Right lung (tissue), 5 donors: ENCODE data around the gene AKAP7. TPM values are rescaled to one million over a fixed set of nuclear protein-coding genes. Genes with fewer than 3 reads are reported as not detected.

ENCODE experiments used
- DNase-seq, 2 donors: peaks; one replicate each; pipeline ENCODE4 v3.0.0-alpha.2; 2013
- polyA plus RNA-seq, 5 donors: library from polyadenylated mRNA; unstranded; fragments of 120-200 nt; gene quantifications; one replicate each; pipeline versions ENCODE4 v1.2.1 to v1.2.3, GENCODE V29; 2013; ENCODE audit warnings: inconsistent platforms in 1 of 5, low replicate concordance in 1 of 5; ENCODE audit not compliant: insufficient read length in 5 of 5, insufficient read depth in 1 of 5

The AKAP7 gene
- polyA plus RNA-seq, 5 donors = 17.1 to 27.6 (median 23.5) TPM

- no peak for DNase-seq
These were observed 4.7 kb upstream of the AKAP7 start for GRCh38 chr6:131130554-131130940.

DNA sequence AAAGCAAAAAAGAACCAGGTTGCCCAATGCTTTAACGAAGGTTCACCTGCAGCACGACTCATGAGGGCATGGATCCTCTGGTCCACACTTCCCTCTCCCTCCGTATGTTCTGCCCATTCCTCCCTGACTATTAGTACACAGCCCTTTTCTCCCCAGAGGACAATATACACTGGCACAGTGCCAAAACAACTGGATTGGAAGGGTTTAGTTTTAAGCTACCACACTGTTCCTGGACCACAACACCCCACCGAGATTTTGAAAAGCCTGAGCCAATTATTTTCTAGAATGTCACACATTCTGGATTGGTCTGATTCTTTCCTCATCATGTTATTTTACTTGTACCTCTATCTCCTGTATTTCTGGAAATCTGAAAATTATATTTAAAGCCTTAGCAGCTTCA, 2.9 kb upstream of the AKAP7 start:
- DNase-seq = no peak

DNA sequence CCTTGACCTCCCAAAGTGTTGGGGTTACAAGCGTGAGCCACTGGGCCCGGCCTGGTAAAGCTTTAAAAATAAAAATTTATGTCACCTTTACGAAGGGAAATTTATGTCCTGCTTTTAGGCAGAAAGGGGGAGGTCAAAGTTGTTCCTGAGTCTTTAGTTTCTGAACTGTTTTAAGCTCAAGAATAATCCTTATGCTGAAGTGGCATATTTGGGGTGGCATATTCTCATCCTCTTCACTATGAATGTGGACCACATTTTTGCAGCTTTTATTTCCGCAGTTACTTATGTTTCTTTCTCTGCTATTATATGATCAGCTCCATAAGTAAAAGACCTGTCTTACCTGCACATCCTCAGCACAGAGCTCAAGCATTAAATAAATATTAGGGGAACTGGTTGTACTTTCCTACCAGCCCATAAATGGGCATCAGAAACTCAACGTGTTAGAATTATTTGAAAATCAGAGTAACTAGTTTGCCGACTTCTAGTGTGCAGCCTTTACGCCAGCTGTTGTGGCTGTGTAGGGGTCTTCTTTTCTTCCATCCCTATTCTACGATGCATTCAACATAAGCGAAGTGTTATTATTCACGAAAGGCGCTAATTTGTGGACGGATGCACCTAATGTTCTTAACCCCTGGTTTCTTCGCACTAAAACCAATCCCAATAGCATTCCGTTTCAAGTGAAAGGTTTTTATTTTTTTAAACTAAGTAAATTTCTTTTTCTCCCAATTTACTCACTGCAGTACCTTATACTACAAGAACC, 867 bp upstream of the AKAP7 start:
- no peak for DNase-seq

DNA sequence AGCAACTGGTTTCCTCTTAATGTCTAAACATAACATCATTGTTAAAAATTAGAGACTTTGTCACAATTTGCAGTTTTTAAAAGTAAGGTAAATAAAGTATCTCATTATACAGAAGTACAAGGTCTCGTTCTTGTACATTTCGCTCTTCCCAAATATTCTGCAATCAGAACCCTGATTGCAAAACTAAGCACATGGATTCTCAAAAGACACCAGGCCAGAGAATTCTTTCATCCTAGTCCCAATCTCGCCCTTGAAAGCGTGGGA, 355 bp upstream of the AKAP7 start:
- peak in 1 of 2 donors; percentile 78 for DNase-seq

- peak in 1 of 2 donors; percentile 68 for DNase-seq
These were observed 937 bp downstream of the AKAP7 start for GRCh38 chr6:131136021-131136786.

DNA sequence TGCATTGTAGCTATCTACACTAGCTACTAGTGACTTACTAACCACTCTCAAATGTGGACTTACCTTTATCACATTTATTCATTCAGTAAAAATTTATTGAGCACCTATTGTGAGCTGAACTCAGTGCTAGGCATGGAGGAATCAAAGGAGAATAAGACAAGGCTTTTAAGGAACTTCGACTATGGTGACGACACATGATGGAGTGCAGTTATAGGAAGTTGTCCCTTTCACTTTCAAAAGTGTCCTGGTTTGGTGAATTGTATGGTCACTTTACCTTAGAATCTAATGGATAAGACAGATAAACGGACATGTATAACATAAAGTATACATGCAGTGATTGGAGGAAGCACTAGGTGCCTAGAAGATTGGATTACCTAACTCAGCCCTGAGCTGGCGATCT, 4.3 kb downstream of the AKAP7 start:
- no peak for DNase-seq

- DNase-seq = no peak
These were observed 8.1 kb downstream of the AKAP7 start for GRCh38 chr6:131143319-131143718.

- no peak for DNase-seq
These were observed 11.6 kb downstream of the AKAP7 start for GRCh38 chr6:131146865-131147264.

- no peak for DNase-seq
These were observed 21.1 kb downstream of the AKAP7 start for GRCh38 chr6:131156411-131156810.

DNA sequence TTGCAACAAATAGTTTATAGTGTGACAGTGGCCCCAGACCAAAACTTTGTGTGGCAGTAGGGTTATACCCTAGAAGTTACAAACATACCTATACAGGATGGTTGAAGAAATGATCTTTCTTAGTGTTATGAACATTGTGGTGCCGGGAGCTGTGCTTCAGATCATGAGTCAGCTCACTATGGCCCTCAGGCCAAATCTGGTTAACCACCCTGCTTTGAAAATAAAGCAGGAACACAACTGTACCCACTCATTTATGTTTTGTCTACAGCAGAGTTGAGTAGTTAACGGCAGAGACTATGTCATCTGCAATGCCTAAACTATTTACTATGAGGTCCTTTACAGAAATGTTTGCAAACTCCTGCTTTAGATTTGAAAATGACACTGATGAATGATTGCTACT, 24.3 kb downstream of the AKAP7 start:
- DNase-seq = no peak

DNA sequence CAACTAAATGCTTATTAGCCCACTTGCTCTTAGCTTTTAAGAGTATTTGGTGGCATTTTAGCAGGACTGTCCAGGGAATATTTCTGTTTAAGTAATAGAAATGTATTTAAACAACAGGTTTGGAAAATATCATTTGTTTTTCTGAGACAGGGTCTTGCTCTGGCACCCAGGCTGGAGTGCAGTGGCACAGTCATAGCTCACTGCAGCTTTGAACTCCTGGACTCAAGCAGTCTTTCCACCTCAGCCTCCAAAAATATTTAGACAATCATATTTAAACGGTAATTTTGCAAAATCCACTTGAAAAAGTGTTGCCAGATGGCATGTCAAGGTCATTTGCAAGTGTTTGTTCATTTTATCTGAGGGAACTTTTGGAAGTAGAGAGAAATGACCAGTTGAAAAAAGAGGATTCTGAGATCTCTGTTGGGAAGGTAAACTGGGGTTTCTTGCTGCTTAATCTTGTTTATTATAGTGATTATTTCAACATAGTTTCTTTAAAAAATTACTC, 25.0 kb downstream of the AKAP7 start:
- DNase-seq = no peak

- DNase-seq = no peak
These were observed 26.7 kb downstream of the AKAP7 start for GRCh38 chr6:131161987-131162386.

GRCh38 chr6:131163886-131164285, 28.6 kb downstream of the AKAP7 start:
- DNase-seq = no peak

DNA sequence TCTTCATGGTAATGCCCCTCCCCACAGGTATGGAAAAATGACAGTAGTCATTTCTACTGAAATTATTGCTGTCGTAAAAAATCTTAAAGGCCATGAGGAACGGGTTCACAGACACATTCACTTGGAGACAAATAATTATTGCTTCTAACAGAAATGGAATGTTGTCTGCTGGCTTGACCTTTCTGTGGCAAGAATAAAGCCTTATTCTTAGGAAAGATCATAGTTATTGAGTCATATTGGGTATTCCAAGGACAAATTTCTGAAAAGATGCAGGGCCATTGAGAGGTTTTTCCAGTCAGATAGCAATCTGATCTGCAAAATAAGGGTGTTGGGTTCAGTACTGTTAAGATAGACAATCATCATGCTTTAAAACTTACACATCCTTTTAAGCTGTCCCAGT, 29.2 kb downstream of the AKAP7 start:
- no peak for DNase-seq

- DNase-seq = no peak
These were observed 32.5 kb downstream of the AKAP7 start for GRCh38 chr6:131167773-131168172.

DNA sequence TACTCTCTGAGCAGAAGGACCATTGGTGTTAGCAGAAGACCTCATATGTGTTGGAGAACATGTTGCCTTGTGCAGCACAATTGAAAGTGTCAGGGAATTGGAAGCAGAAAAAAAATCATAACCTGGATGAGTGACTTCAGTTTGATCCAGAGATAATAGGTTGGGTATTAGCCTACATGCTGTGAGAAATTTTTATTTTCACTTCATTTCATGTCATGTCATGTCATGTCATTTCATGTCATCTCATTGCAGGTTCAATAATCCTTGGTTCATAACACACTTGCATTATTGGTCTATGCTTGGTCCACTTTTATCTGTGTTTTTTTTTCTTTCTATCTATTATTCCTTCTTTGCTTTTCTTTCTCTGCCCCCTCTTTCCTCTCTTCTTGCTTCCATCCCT, 34.3 kb downstream of the AKAP7 start:
- no peak for DNase-seq

DNA sequence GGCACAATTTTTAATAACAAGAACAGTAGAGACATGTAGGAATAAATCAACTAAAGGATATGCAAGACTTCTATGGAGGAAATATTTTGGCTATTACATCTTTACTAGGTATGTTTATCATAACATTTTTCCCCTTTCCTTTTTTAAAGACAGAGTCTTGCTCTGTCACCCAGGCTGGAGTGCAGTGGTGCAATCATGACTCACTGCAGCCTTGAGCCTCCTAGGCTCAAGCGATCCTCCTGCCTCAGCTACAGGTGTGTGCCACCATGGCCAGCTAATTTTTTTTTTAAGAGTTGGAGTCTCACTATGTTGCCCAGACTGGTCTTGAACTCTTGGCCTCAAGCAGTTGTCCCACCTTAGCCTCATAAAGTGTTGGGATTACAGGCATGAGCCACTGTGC, 37.0 kb downstream of the AKAP7 start:
- no peak for DNase-seq

DNA sequence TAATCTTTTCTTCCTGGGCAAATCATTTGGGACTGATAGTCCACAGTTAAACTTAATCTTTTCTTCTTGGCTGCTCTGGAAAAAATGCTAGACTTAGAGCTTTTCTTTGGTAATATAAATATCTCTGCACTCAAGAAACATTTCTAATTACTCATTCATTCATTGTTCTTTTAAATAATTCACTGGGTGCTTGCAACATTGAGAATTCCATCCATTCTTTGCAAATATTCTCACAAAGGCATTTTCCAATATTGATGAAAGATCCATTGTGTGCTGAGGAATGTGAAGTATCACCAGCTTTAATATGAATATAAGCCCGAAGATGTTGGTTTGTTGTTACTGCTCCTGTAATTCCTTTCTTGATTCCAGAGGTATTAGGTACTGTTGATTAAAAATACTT, 38.4 kb downstream of the AKAP7 start:
- DNase-seq = no peak

- DNase-seq = no peak
These were observed 40.3 kb downstream of the AKAP7 start for GRCh38 chr6:131175564-131175963.

GRCh38 chr6:131177996-131178395, 42.7 kb downstream of the AKAP7 start:
- no peak for DNase-seq

GRCh38 chr6:131182991-131183425, 47.7 kb downstream of the AKAP7 start:
- peak in 1 of 2 donors; percentile 31 for DNase-seq

DNA sequence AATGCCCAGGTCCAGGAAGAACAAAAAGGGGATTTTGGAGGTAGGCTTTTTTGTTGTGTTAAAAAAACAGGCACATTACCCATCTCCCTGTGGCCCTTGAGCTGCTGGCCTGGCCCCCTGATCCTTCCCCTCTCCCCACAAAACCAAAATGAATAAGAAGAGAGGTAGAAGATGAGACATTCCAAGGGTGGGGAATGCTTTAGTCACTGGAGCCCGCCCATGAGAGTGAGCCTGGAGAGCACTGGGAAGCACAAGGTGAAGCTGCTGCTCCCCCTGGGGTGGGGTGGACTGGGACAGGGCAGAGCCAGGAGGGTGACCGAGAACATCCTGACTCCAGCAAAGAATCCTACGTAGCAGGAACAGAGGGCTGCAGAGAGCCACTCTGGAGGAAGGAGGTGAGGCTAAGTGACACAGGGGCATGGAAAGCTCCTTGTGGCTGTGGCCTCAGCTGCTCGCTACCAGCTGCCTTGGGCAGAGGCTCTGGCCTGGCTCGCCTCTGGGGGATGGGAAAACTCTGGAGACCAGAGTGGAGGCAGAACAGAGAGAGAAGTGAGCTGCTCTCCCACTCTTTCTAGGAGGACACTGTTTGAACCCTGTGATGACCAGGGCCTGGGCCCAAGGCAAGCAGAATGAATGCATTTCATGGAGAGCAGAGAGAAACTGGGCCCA, 48.3 kb downstream of the AKAP7 start:
- DNase-seq = no peak

DNA sequence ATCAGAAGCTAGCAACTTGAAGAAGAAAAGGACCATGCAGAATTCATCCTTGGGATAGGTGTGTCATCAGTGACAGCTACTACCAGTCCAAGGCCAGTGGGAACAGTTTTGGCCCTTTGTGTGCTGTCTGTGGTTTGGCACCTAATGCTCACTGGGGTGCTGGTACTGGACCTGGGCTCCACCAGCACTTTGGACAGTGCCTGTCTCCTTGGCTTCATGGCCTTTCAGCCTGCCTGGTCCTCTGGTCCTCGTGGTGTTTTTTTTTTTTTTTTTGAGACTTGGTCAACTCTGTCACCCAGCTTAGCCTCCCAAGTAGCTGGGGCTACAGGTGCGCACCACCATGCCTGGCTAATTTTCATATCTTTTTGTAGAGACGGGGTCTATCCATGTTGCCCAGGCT, 56.3 kb downstream of the AKAP7 start:
- no peak for DNase-seq
